Measurements from ENCODE around the gene UMODL1. TPM values are rescaled to one million over a fixed set of nuclear protein-coding genes. Genes with fewer than 3 reads are reported as not detected.
"Not testable (repeated sequence)": the region's sequence is repeated elsewhere in the genome, so short reads cannot be mapped to it uniquely, and the experiment has no call there.

Gene UMODL1
- total and polyA plus RNA-seq, 2 experiments from 2014 or later, result not detected

DNA sequence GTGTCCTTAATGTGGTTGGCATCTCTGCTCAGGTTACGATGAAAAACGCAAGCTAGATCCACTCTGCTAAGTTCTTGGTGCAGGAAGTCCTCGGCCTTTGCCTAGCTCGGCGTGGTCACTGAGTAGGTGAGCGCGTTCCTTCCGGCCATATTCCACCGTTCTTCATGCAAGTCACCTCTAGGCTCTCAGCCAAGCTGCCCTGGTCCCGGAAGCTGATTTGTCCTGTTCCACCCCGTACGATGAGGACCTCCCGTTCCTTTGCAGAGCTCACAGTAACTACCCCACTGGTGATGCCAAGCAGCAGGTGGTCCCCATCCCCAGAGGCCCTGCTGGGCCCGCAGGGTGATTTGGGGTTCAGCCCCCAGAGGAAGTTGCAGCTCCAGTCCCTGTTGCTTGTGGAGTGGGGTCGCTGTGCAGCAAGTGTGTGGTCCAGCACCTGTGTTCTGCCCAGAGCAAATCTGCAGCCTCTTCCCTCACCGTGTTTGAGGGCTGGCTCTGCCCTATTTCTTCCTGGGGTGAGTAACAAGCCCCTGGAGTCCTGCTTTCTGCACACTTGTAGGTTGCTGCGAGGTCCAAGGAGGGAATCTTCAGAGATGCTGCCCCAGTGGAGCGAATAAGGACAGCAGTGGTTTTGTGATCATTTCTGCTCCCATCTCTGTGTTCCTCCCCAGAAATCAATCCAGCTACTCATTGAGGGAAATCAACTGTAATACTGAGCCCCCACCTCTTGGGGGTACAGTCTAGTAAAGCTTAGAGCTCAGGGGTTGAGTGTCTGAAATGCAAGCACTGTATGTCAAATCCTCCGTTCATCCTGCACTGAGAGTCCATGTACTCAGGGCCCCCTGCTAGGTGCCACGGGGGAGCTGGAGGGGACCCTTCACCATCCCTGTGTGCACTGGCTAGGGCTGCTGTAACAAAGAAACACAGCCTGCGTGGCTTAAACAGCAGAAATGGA, 2.3 kb downstream of the UMODL1 start:
- H3K36me3 ChIP-seq, result no peaks in the 10 kb centered on the region
- H3K4me3 ChIP-seq, result no peak overlapping the region
- TF ChIP-seq, protein P1, sequence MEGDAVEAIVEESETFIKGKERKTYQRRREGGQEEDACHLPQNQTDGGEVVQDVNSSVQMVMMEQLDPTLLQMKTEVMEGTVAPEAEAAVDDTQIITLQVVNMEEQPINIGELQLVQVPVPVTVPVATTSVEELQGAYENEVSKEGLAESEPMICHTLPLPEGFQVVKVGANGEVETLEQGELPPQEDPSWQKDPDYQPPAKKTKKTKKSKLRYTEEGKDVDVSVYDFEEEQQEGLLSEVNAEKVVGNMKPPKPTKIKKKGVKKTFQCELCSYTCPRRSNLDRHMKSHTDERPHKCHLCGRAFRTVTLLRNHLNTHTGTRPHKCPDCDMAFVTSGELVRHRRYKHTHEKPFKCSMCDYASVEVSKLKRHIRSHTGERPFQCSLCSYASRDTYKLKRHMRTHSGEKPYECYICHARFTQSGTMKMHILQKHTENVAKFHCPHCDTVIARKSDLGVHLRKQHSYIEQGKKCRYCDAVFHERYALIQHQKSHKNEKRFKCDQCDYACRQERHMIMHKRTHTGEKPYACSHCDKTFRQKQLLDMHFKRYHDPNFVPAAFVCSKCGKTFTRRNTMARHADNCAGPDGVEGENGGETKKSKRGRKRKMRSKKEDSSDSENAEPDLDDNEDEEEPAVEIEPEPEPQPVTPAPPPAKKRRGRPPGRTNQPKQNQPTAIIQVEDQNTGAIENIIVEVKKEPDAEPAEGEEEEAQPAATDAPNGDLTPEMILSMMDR (IDR thresholded peaks at IDR 0.05; ENCODE audit: low read depth, low read length), result no peak
- H3K27me3 ChIP-seq, result no peaks in the 10 kb centered on the region
- H3K9me3 ChIP-seq (ENCODE audit: low read depth), result no peaks in the 10 kb centered on the region
- no peaks in the 10 kb centered on the region for H3K4me1 ChIP-seq (ENCODE audit: low read depth)
- H3K27ac ChIP-seq, result no peak overlapping the region
- no peak for DNase-seq (ENCODE audit: low read depth in 1 of 2, low spot score in 1 of 2)

DNA sequence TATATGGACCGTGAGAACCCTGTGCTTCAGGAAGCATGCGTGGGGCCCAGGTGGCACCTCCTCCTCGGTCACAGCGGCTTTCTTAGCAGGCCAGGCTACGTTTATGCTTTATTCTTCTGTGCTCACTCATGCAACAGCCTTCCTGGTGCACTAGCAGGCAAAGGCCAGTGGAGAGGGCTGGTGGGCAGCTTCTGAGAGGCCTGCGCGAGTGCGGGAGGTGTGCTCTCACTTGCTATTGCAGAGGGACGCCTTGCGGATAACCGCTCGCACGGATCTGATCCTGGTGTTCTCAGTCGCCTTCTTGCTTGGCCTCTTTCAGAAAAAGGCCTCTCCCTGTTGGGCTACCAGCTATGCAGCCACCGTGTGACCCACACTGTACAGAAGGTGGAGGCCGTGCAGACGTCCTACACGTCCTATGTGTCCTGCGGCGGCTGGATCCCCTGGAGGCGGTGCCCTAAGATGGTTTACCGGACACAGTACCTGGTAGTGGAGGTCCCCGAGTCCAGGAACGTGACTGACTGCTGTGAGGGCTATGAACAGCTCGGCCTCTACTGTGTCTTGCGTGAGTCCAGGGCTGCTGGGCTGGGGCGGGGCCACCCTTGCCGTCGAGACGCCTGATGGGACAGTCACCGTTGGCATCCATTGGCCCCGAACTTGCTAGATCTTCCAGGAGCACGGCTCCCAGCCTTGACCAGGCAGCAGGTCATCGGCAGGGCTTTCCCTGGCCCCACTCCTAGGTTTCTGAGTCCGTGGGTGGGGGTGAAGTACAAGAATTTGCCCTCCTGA, 4.8 kb downstream of the UMODL1 start:
- Histone ChIP-seq H3K4me1 (ENCODE audit: low read depth) (no peaks in the 10 kb centered on the region), H3K9me3 (ENCODE audit: low read depth) (no peaks in the 10 kb centered on the region), H3K4me3 (no peak overlapping the region), H3K27ac (no peak overlapping the region), H3K36me3 (no peaks in the 10 kb centered on the region), H3K27me3 (no peaks in the 10 kb centered on the region)
- DNase-seq (ENCODE audit: low read depth in 1 of 2, low spot score in 1 of 2), result no peak
- TF ChIP-seq, protein P1 (IDR thresholded peaks at IDR 0.05; ENCODE audit: low read depth, low read length), result no peak

DNA sequence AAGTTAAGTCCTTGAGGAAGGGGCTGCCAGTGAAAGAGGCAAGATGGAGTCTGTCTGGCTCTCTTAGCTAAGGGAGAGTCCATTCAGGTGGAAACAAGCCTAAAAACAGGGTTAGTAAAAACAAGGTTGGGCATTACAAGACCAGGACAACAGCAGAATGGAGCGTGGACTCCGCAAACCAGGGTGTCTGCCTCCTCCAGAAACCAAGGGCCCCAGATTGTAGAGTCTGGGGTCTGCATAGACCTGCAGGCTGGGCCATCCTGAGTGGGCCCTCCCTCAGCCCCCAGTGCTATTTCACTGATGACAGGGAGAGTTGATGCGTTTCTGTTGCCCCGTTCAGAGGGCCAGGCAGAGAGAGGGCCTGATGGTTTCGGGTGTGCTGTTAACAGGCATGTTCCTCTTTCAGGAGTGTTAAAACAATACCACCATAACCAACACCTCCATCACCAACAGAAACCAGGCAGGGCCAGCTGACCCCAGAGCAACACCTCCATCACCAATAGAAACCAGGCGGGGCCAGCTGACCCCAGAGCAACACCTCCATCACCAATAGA, 6.6 kb downstream of the UMODL1 start:
- H3K27ac ChIP-seq; H3K9me3 ChIP-seq (ENCODE audit: low read depth); H3K27me3 ChIP-seq; DNase-seq (ENCODE audit: low read depth in 1 of 2, low spot score in 1 of 2); H3K36me3 ChIP-seq; H3K4me3 ChIP-seq; H3K4me1 ChIP-seq (ENCODE audit: low read depth): not testable (repeated sequence)

DNA sequence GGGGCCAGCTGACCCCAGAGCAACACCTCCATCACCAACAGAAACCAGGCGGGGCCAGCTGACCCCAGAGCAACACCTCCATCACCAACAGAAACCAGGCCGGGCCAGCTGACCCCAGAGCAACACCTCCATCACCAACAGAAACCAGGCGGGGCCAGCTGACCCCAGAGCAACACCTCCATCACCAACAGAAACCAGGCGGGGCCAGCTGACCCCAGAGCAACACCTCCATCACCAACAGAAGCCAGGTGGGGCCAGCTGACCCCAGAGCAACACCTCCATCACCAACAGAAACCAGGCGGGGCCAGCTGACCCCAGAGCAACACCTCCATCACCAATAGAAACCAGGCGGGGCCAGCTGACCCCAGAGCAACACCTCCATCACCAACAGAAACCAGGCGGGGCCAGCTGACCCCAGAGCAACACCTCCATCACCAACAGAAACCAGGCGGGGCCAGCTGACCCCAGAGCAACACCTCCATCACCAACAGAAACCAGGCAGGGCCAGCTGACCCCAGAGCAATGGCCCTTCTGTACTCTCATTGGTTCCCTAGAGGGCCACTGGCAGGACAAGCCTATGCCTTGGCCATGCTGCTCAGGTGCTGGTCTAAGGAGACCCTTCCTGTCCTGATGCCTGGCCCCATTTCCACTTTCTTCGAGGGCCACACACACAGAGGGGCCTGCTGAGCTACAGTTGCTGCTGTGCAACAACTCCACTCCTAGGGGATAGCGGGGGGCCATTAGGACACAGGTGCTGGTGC, 7.3 kb downstream of the UMODL1 start:
- not testable (repeated sequence) for H3K27ac ChIP-seq; H3K36me3 ChIP-seq; H3K27me3 ChIP-seq; H3K9me3 ChIP-seq (ENCODE audit: low read depth); DNase-seq (ENCODE audit: low read depth in 1 of 2, low spot score in 1 of 2); H3K4me3 ChIP-seq; H3K4me1 ChIP-seq (ENCODE audit: low read depth)

DNA sequence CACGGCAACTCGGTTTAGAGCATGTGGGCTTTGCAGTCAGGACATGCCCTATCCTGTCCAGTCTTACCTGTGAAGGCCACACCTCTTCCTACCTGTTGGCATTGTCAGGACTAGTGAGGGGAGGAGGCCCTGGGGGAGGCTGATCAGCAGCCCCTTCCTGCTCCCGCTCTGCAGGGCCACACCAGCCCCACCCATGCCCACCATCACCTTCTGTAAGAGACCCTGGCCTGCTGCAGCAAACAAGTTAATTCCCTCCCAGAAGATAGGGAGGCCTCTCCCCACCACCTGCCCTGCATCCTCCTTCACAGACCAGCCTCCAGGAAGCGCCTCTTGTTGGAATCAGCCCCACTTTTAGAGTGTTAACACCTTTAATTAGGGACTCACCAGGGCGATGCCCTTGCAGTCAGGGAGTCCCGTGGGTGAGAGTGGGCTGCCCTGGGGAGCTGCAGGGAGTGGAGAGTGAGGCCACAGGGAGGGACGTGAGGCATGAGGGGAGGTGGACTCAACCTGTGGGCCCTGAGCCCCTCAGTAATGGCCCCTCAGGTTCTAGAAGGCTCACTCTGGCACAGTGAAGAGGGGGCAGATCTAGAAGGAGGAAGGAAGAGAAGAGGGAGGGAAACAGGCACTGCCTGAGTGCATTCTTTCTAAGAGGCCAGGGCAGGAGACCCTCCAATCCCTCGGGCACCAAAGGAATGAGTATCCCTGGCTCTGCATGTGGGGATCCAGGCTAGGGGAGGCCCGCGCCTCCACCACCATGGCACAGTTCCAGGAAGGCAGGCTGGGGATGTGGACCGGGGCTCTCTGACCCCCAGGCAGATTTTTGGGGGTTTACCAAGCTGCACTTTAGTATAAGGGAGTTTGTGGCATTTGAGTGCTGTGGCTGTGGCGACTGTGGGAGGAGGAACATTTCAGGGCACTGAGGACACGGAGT, 8.2 kb downstream of the UMODL1 start:
- TF ChIP-seq, protein P1 (IDR thresholded peaks at IDR 0.05; ENCODE audit: low read depth, low read length), result no peak
- Histone ChIP-seq H3K36me3 (no peaks in the 10 kb centered on the region), H3K27me3 (no peaks in the 10 kb centered on the region), H3K27ac (no peak overlapping the region), H3K4me1 (ENCODE audit: low read depth) (no peaks in the 10 kb centered on the region), H3K9me3 (ENCODE audit: low read depth) (no peaks in the 10 kb centered on the region), H3K4me3 (no peak overlapping the region)
- no peak for DNase-seq (ENCODE audit: low read depth in 1 of 2, low spot score in 1 of 2)

Data from cardiac muscle cell (in vitro differentiated cells and primary cell).